SK-N-SH (cell line): ENCODE results near the gene EIF5AL1. TPM values are rescaled to one million over a fixed set of nuclear protein-coding genes. Genes with fewer than 3 reads are reported as not detected.

Experiments used
- CTCF ChIA-PET: fragments of 300-600, 350-600 bp; formaldehyde crosslinking; extraction: SDS; loops from one replicate; lab custom pipeline; 2021; lab: Yijun Ruan, JAX
- POLR2A ChIA-PET: fragments of 350-600 bp; sonication (Branson Sonifier 250); formaldehyde crosslinking; extraction: SDS; loops from one replicate; lab custom pipeline; 2020; ENCODE audit warnings: antibody characterized with exemption, inconsistent platforms; lab: Yijun Ruan, JAX
- DNase-seq: peaks from one replicate; pipeline ENCODE4 v3.0.0; 2012
- H2AFZ ChIP-seq: fragments of 200-600 bp; sonication (generic); 2 replicates; pipeline ENCODE4 v1.8.1; 2016; ENCODE audit warnings: antibody characterized with exemption, mild to moderate bottlenecking, low read depth
- H3F3A ChIP-seq: fragments of 200-600 bp; sonication (generic); replicated peaks from 2 replicates; pipeline ENCODE3; 2016; ENCODE audit warnings: antibody characterized with exemption, mild to moderate bottlenecking; ENCODE audit not compliant: insufficient read depth
- H3K27ac ChIP-seq, 2 experiments: fragments of 200-500 bp in 1 of 2; fragments of 200-600 bp in 1 of 2; sonication (Bioruptor generic) in 1 of 2; sonication (generic), shearing (Covaris generic) in 1 of 2; 2 replicates each; pipeline versions ENCODE4 v1.5.1 to v1.6.1; 2014 to 2016; ENCODE audit warnings: low read depth in 2 of 2, inconsistent platforms in 1 of 2, low read length in 1 of 2, mild to moderate bottlenecking in 1 of 2, mixed read lengths in 1 of 2
- H3K27me3 ChIP-seq: fragments of 200-600 bp; sonication (generic), shearing (Covaris generic); 2 replicates; pipeline ENCODE4 v1.6.1; 2016; ENCODE audit warnings: mixed run types; ENCODE audit not compliant: insufficient read depth
- H3K36me3 ChIP-seq, 2 experiments: fragments of 200-500 bp in 1 of 2; fragments of 200-600 bp in 1 of 2; sonication (Bioruptor generic) in 1 of 2; sonication (generic) in 1 of 2; replicated peaks in 1 of 2; 2 replicates each; pipeline versions ENCODE3 to v1.5.1; 2014 to 2016; ENCODE audit warnings: low read length in 1 of 2, mild to moderate bottlenecking in 1 of 2; ENCODE audit not compliant: insufficient read depth in 2 of 2, control insufficient read depth in 1 of 2
- H3K4me1 ChIP-seq, 2 experiments: fragments of 200-500 bp in 1 of 2; fragments of 200-600 bp in 1 of 2; sonication (Bioruptor generic) in 1 of 2; sonication (generic), shearing (Covaris generic) in 1 of 2; 2 replicates each; pipeline versions ENCODE4 v1.5.1 to v1.6.1; 2014 to 2016; ENCODE audit warnings: low read depth in 1 of 2, low read length in 1 of 2, mixed run types in 1 of 2; ENCODE audit not compliant: insufficient read depth in 2 of 2, control insufficient read depth in 1 of 2
- H3K4me2 ChIP-seq: fragments of 200-600 bp; sonication (generic), shearing (Covaris generic); 2 replicates; pipeline ENCODE4 v1.6.1; 2017; ENCODE audit warnings: mixed run types
- H3K4me3 ChIP-seq, 2 experiments: fragments of 200-500 bp in 1 of 2; fragments of 200-600 bp in 1 of 2; sonication (Bioruptor generic) in 1 of 2; sonication (generic), shearing (Covaris generic) in 1 of 2; 2 replicates each; pipeline versions ENCODE4 v1.5.1 to v1.8.1; 2014 to 2016; ENCODE audit warnings: low read depth in 2 of 2, inconsistent platforms in 1 of 2, low read length in 1 of 2, mild to moderate bottlenecking in 1 of 2, mixed read lengths in 1 of 2, moderate library complexity in 1 of 2
- H3K79me2 ChIP-seq: fragments of 200-600 bp; sonication (generic); 2 replicates; pipeline ENCODE4 v1.8.1; 2017; ENCODE audit warnings: mild to moderate bottlenecking; ENCODE audit not compliant: insufficient read depth
- H3K9ac ChIP-seq: fragments of 200-600 bp; sonication (generic); 2 replicates; pipeline ENCODE4 v1.6.1; 2017; ENCODE audit warnings: mixed run types
- H3K9me2 ChIP-seq: fragments of 200-600 bp; sonication (generic); 2 replicates; pipeline ENCODE4 v1.6.1; 2017; ENCODE audit warnings: mixed run types
- H3K9me3 ChIP-seq: fragments of 200-600 bp; sonication (generic); 2 replicates; pipeline ENCODE4 v1.6.1; 2017; ENCODE audit warnings: mixed run types, mild to moderate bottlenecking, moderate library complexity
- H4K20me1 ChIP-seq: fragments of 200-600 bp; sonication (generic); 2 replicates; pipeline ENCODE4 v1.6.1; 2017; ENCODE audit warnings: mild to moderate bottlenecking, mixed run types; ENCODE audit not compliant: insufficient read depth
- ELF1 ChIP-seq: IDR thresholded peaks from 2 replicates; pipeline ENCODE4 v1.4.0; 2012
- EP300 ChIP-seq, 2 experiments: IDR thresholded peaks; 2 replicates each; pipeline versions ENCODE4 v1.4.0 to v1.6.1; 2012; ENCODE audit warnings: borderline replicate concordance in 1 of 2, low read depth in 1 of 2, low read length in 1 of 2
- FOXJ3 ChIP-seq: sonication (generic); formaldehyde crosslinking; IDR thresholded peaks from 2 replicates; pipeline ENCODE4 v1.5.1; 2020; ENCODE audit warnings: mild to moderate bottlenecking, missing genetic modification reagents
- GABPA ChIP-seq: IDR thresholded peaks from 2 replicates; pipeline ENCODE4 v1.4.0; 2012; ENCODE audit warnings: low read depth, mild to moderate bottlenecking
- GATA2 ChIP-seq: sonication (generic); formaldehyde crosslinking; IDR thresholded peaks from 2 replicates; pipeline ENCODE4 v1.5.0; 2020; ENCODE audit warnings: mild to moderate bottlenecking, missing genetic modification reagents
- MEF2A ChIP-seq: IDR thresholded peaks from 2 replicates; pipeline ENCODE4 v1.4.0; 2012; ENCODE audit warnings: low read depth, borderline replicate concordance
- MXI1 ChIP-seq: IDR thresholded peaks from 2 replicates; pipeline ENCODE4 v1.6.1; 2012; ENCODE audit warnings: mild to moderate bottlenecking, low read depth, low read length, improper control_type of control experiment
- POLR2AphosphoS5 ChIP-seq: IDR thresholded peaks from 2 replicates; pipeline ENCODE4 v1.6.1; 2012; ENCODE audit warnings: low read depth, low read length
- RCOR1 ChIP-seq: fragments of 150-350 bp; IDR thresholded peaks from 2 replicates; pipeline ENCODE4 v1.6.1; 2017; ENCODE audit warnings: antibody characterized with exemption, low read length
- RFX5 ChIP-seq: IDR thresholded peaks from 2 replicates; pipeline ENCODE4 v1.6.1; 2012; ENCODE audit warnings: mild to moderate bottlenecking, improper control_type of control experiment, low read length
- SIN3A ChIP-seq: IDR thresholded peaks from 2 replicates; pipeline ENCODE4 v1.6.1; 2012; ENCODE audit warnings: low read depth, mild to moderate bottlenecking, low read length, moderate library complexity, borderline replicate concordance
- SMC3 ChIP-seq: IDR thresholded peaks from 2 replicates; pipeline ENCODE4 v1.6.1; 2012; ENCODE audit warnings: low read depth, low read length, improper control_type of control experiment
- WGBS: methylation state at CpG from one replicate; pipeline ENCODE4 v1.1.6; 2017; ENCODE audit warnings: low lambda C conversion rate; 5-methylcytosine and 5-hydroxymethylcytosine counted together
- polyA plus RNA-seq, 3 experiments: library from polyadenylated mRNA; depleted of rRNA; stranded (reverse); fragments of >200 nt; gene quantifications; 2 replicates each; pipeline ENCODE4 v1.2.3, GENCODE V29; 2012
- TF ChIP-seq, protein P1 (sequence below): IDR thresholded peaks from 2 replicates; pipeline ENCODE4 v1.6.1; 2012; ENCODE audit warnings: mild to moderate bottlenecking, low read depth, low read length, moderate library complexity
- TF ChIP-seq, protein P2 (sequence below): IDR thresholded peaks from 2 replicates; pipeline ENCODE4 v1.4.0; 2012; ENCODE audit warnings: low read depth
- TF ChIP-seq, protein P3 (sequence below): fragments of 200-600 bp; sonication (generic); IDR thresholded peaks from 2 replicates; pipeline ENCODE4 v1.6.1; 2017; ENCODE audit warnings: antibody characterized with exemption, mild to moderate bottlenecking, moderate library complexity

Gene EIF5AL1
- polyA plus RNA-seq, 1 of the 3 experiments (the other 2 are of a cell fraction), result 0.26 TPM

DNA sequence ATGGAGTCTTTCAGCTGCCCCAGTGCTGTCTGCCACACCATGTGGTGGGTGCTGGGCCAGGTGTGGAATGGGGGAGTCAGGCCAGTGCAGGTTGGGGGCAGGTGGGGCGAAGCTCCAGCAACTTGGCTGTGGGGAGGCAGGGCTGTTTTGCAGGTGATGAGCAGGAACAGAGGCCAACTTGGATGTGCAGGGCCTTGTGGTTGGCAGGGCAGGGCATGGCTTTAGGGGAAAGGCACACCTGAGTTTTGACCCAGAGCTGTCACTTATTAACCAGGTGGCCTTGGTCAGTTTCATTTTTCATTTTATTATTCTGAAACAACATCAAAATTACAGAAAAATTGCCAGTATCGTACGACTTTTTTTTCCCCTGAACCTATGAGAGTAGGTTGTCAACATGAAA is 48.9 kb downstream of the EIF5AL1 start:
- 29% methylated on average over 3 of the region's 3 CpGs for WGBS
- ChIA-PET CTCF (interaction anchor here (1.3 to 1.5 kb wide), 3 partner anchors 13 to 368 kb away, joined by 3 to 8 read pairs (median 4); no protein-coding TSS in a partner anchor), POLR2A (no interaction called here)

More for the DNA sequence above, 48.9 kb downstream of the EIF5AL1 start:
- no peaks in the 10 kb centered on the region for H4K20me1 ChIP-seq
- H3K27me3 ChIP-seq, result peaks cover 11% of the 10 kb centered on the region; the same call in 1 of the 2 replicates
- H3K4me3 ChIP-seq, result no peak overlapping the region
- H3K27ac ChIP-seq, result no peak overlapping the region
- H3K9ac ChIP-seq, result no peak overlapping the region
- H3F3A ChIP-seq, result no peaks in the 10 kb centered on the region
- no peaks in the 10 kb centered on the region for H3K36me3 ChIP-seq
- H3K4me1 ChIP-seq, result no peaks in the 10 kb centered on the region
- DNase-seq, result no peak
- H3K79me2 ChIP-seq, result no peaks in the 10 kb centered on the region
- H2AFZ ChIP-seq, result no peak overlapping the region
- H3K9me2 ChIP-seq, result no peaks in the 10 kb centered on the region
- H3K9me3 ChIP-seq, result no peaks in the 10 kb centered on the region
- TF ChIP-seq, protein P1, sequence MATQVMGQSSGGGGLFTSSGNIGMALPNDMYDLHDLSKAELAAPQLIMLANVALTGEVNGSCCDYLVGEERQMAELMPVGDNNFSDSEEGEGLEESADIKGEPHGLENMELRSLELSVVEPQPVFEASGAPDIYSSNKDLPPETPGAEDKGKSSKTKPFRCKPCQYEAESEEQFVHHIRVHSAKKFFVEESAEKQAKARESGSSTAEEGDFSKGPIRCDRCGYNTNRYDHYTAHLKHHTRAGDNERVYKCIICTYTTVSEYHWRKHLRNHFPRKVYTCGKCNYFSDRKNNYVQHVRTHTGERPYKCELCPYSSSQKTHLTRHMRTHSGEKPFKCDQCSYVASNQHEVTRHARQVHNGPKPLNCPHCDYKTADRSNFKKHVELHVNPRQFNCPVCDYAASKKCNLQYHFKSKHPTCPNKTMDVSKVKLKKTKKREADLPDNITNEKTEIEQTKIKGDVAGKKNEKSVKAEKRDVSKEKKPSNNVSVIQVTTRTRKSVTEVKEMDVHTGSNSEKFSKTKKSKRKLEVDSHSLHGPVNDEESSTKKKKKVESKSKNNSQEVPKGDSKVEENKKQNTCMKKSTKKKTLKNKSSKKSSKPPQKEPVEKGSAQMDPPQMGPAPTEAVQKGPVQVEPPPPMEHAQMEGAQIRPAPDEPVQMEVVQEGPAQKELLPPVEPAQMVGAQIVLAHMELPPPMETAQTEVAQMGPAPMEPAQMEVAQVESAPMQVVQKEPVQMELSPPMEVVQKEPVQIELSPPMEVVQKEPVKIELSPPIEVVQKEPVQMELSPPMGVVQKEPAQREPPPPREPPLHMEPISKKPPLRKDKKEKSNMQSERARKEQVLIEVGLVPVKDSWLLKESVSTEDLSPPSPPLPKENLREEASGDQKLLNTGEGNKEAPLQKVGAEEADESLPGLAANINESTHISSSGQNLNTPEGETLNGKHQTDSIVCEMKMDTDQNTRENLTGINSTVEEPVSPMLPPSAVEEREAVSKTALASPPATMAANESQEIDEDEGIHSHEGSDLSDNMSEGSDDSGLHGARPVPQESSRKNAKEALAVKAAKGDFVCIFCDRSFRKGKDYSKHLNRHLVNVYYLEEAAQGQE, result no peak
- no peak for TF ChIP-seq RCOR1
- no peak for TF ChIP-seq FOXJ3 (CRISPR knock-in tag)
- TF ChIP-seq, protein P2, sequence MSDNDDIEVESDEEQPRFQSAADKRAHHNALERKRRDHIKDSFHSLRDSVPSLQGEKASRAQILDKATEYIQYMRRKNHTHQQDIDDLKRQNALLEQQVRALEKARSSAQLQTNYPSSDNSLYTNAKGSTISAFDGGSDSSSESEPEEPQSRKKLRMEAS, result no peak
- no peak for TF ChIP-seq MEF2A
- TF ChIP-seq POLR2AphosphoS5, result no peak
- TF ChIP-seq GABPA, result no peak
- TF ChIP-seq EP300 (IDR thresholded peaks at IDR 0.05; ENCODE audit: borderline replicate concordance in 1 of 2, low read depth in 1 of 2, low read length in 1 of 2), result no peak
- TF ChIP-seq SMC3, result no peak
- no peak for TF ChIP-seq MXI1
- TF ChIP-seq GATA2 (CRISPR knock-in tag), result no peak
- no peak for TF ChIP-seq SIN3A
- no peak for TF ChIP-seq ELF1
- TF ChIP-seq, protein P3, sequence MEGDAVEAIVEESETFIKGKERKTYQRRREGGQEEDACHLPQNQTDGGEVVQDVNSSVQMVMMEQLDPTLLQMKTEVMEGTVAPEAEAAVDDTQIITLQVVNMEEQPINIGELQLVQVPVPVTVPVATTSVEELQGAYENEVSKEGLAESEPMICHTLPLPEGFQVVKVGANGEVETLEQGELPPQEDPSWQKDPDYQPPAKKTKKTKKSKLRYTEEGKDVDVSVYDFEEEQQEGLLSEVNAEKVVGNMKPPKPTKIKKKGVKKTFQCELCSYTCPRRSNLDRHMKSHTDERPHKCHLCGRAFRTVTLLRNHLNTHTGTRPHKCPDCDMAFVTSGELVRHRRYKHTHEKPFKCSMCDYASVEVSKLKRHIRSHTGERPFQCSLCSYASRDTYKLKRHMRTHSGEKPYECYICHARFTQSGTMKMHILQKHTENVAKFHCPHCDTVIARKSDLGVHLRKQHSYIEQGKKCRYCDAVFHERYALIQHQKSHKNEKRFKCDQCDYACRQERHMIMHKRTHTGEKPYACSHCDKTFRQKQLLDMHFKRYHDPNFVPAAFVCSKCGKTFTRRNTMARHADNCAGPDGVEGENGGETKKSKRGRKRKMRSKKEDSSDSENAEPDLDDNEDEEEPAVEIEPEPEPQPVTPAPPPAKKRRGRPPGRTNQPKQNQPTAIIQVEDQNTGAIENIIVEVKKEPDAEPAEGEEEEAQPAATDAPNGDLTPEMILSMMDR, result no peak
- no peak for TF ChIP-seq RFX5
- H3K4me2 ChIP-seq, result no peak overlapping the region
